HepG2 (cell line): Measurements from ENCODE around the gene DUS3L. TPM values are rescaled to one million over a fixed set of nuclear protein-coding genes. Genes with fewer than 3 reads are reported as not detected.

Source experiments
- E2F1 ChIP-seq: sonication (generic); formaldehyde crosslinking; IDR thresholded peaks from 2 replicates; pipeline ENCODE4 v1.5.0; 2020; ENCODE audit warnings: missing genetic modification reagents
- HNF1B ChIP-seq: sonication (generic); formaldehyde crosslinking; IDR thresholded peaks from 2 replicates; pipeline ENCODE4 v1.5.1; 2020; ENCODE audit warnings: mild to moderate bottlenecking, moderate library complexity, missing genetic modification reagents
- MXI1 ChIP-seq: IDR thresholded peaks from 3 replicates; pipeline ENCODE4 v1.6.1; 2012; ENCODE audit warnings: low read depth, low read length, inconsistent platforms, borderline replicate concordance
- PATZ1 ChIP-seq: sonication (generic); formaldehyde crosslinking; IDR thresholded peaks from 2 replicates; pipeline ENCODE4 v1.4.0; 2020; ENCODE audit warnings: missing genetic modification reagents
- ZNF230 ChIP-seq: sonication (generic); formaldehyde crosslinking; IDR thresholded peaks from 2 replicates; pipeline ENCODE4 v1.4.0; 2020; ENCODE audit warnings: mild to moderate bottlenecking, missing genetic modification reagents
- ZNF609 ChIP-seq: sonication (generic); formaldehyde crosslinking; IDR thresholded peaks from 2 replicates; pipeline ENCODE4 v1.4.0; 2020; ENCODE audit warnings: mild to moderate bottlenecking, missing genetic modification reagents, borderline replicate concordance
- ZNF83 ChIP-seq: sonication (generic); formaldehyde crosslinking; IDR thresholded peaks from 2 replicates; pipeline ENCODE4 v1.4.0; 2020; ENCODE audit warnings: missing genetic modification reagents, mild to moderate bottlenecking, borderline replicate concordance
- polyA plus RNA-seq, 8 experiments: library from polyadenylated mRNA; depleted of rRNA in 3 of 8; stranded (reverse) in 7 of 8; unstranded in 1 of 8; fragments of >200 nt; fragmentation: Illumina TruSeq in 4 of 8; extraction: Trizol in 4 of 8; gene quantifications; 2 replicates each; pipeline versions ENCODE4 v1.2.1 to v1.2.3, GENCODE V29; 2011 to 2016; ENCODE audit warnings: low read depth in 4 of 8, missing spikeins in 1 of 8, mixed read lengths in 1 of 8; ENCODE audit not compliant: insufficient read depth in 1 of 8
- total RNA-seq, 5 experiments: library from RNA; depleted of rRNA; stranded (reverse); fragments of >200 nt; fragmentation: Illumina TruSeq; extraction: Trizol; gene quantifications; 2 replicates each; pipeline ENCODE4 v1.2.3, GENCODE V29; 2016; ENCODE audit warnings: low read depth in 1 of 5

The DUS3L gene
- total and polyA plus RNA-seq, 2 of the 13 experiments (the other 11 are each of a cell fraction or from before 2014, with no cell fraction given): 13.3 to 25.1 TPM

GRCh38 chr19:5801796-5802619 is 11.0 kb upstream of the DUS3L start (continued):
- TF ChIP-seq E2F1 (CRISPR knock-in tag) (no peak), MXI1 (0 out of 3 replicates have a peak, but pooled peaks have one; percentile 9), PATZ1 (CRISPR knock-in tag) (peak; percentile 31; the same call in 1 of the 2 replicates), ZNF83 (CRISPR knock-in tag) (no peak), ZNF230 (no peak), HNF1B (no peak), ZNF609 (CRISPR knock-in tag) (no peak)
